CD4-positive, alpha-beta T cell (primary cell): ENCODE measurements around the gene HP. TPM values are rescaled to one million over a fixed set of nuclear protein-coding genes. Genes with fewer than 3 reads are reported as not detected.

ENCODE experiments used
- ATAC-seq: fragments of 200-7000 bp; cut with Tn5 transposase; one replicate; pipeline ENCODE4 v1.10.0; 2022; ENCODE audit warnings: mild to moderate bottlenecking; ENCODE audit not compliant: poor library complexity
- CTCF ChIA-PET: fragments of 350-600 bp; sonication (Branson Sonifier 250); formaldehyde crosslinking; loops from one replicate; lab custom pipeline; 2021; ENCODE audit warnings: antibody characterized with exemption, inconsistent platforms; lab: Charles Lee
- POLR2A ChIA-PET: fragments of 350-600 bp; sonication (Branson Sonifier 250); formaldehyde crosslinking; loops from one replicate; lab custom pipeline; 2021; ENCODE audit warnings: antibody characterized with exemption, inconsistent platforms; lab: Charles Lee
- DNase-seq, 14 experiments: peaks; one replicate each; pipeline ENCODE4 v3.0.0-alpha.2; 2013 to 2020; ENCODE audit warnings: mixed read lengths in 2 of 14
- H3K27ac ChIP-seq, 2 donors: one replicate each; pipeline versions ENCODE4 v1.5.1 to v1.7.0; 2013; ENCODE audit warnings: low read length in 2 of 2, low read depth in 1 of 2, mild to moderate bottlenecking in 1 of 2
- H3K27me3 ChIP-seq, 2 experiments: 1 replicate in 1 of 2; 2 replicates in 1 of 2; pipeline versions ENCODE4 v1.6.1 to v1.7.0; 2013; ENCODE audit warnings: low read length in 2 of 2, control low read depth in 1 of 2, mild to moderate bottlenecking in 1 of 2, moderate library complexity in 1 of 2; ENCODE audit not compliant: insufficient read depth in 2 of 2, control insufficient read depth in 1 of 2
- H3K36me3 ChIP-seq: one replicate; pipeline ENCODE4 v1.6.1; 2013; ENCODE audit warnings: low read length, control low read depth; ENCODE audit not compliant: insufficient read depth
- H3K4me1 ChIP-seq: one replicate; pipeline ENCODE4 v1.6.1; 2013; ENCODE audit warnings: low read length, control low read depth; ENCODE audit not compliant: insufficient read depth
- H3K4me3 ChIP-seq: one replicate; pipeline ENCODE4 v1.5.1; 2013; ENCODE audit warnings: mild to moderate bottlenecking, low read length, moderate library complexity
- H3K9me3 ChIP-seq, 2 experiments: 1 replicate in 1 of 2; 2 replicates in 1 of 2; pipeline versions ENCODE4 v1.6.1 to v1.7.0; 2013; ENCODE audit warnings: low read length in 2 of 2, mild to moderate bottlenecking in 2 of 2, control low read depth in 1 of 2, moderate library complexity in 1 of 2; ENCODE audit not compliant: control insufficient read depth in 1 of 2, insufficient read depth in 1 of 2
- H3K27ac Mint-ChIP-seq: one replicate; pipeline ENCODE4 v1.8.0; 2020; ENCODE audit warnings: mixed read lengths
- H3K27me3 Mint-ChIP-seq: one replicate; pipeline ENCODE4 v1.8.0; 2021; ENCODE audit warnings: mixed read lengths
- H3K36me3 Mint-ChIP-seq: one replicate; pipeline ENCODE4 v1.8.0; 2021; ENCODE audit warnings: low read depth, mixed read lengths
- H3K4me1 Mint-ChIP-seq: one replicate; pipeline ENCODE4 v1.8.0; 2021; ENCODE audit warnings: low read depth, mixed read lengths
- H3K4me3 Mint-ChIP-seq: one replicate; pipeline ENCODE4 v1.8.0; 2020; ENCODE audit warnings: mild to moderate bottlenecking, mixed read lengths
- H3K9me3 Mint-ChIP-seq: one replicate; pipeline ENCODE4 v1.8.0; 2020; ENCODE audit warnings: mixed read lengths
- CTCF ChIP-seq: fragments of 200-600 bp; IDR thresholded peaks from one replicate; pipeline ENCODE4 v1.8.0; 2022; ENCODE audit warnings: antibody characterized with exemption, mild to moderate bottlenecking
- intact Hi-C, 2 experiments: fragments of 100-400 bp; cut with DNase I in 1 of 2; cut with micrococcal nuclease in 1 of 2; formaldehyde crosslinking; loops; one replicate each; pipeline versions ENCODE4 v1.15.1 to v1.9.0; 2023 to 2025; cut with DNase I, micrococcal nuclease
- total RNA-seq, 174 experiments: library from RNA in 2 of 174; stranded (reverse) in 2 of 174; gene quantifications; one replicate each; pipeline ENCODE4 v1.2.3 and lab custom pipeline; 2021 to 2026

Gene HP
- total RNA-seq, 2 experiments from 2014 or later, result not detected

GRCh38 chr16:72109300-72109699 lies 55.0 kb downstream of the HP start:
- no peak overlapping the region for H3K27ac Mint-ChIP-seq

GRCh38 chr16:72109966-72110530 lies 55.7 kb downstream of the HP start:
- Histone ChIP-seq H3K36me3 (peaks cover 77% of the 10 kb centered on the region), H3K4me1 (no peaks in the 10 kb centered on the region), H3K27me3 (no peaks in the 10 kb centered on the region), H3K27ac (no peak overlapping the region), H3K4me3 (no peak overlapping the region), H3K9me3 (no peaks in the 10 kb centered on the region)
- no peaks in the 10 kb centered on the region for H3K9me3 Mint-ChIP-seq
- no peak for ATAC-seq
- no peaks in the 10 kb centered on the region for H3K27me3 Mint-ChIP-seq
- CTCF ChIA-PET, result no interaction called here
- POLR2A ChIA-PET, result no interaction called here
- TF ChIP-seq CTCF, result no peak
- H3K4me3 Mint-ChIP-seq, result no peak overlapping the region
- no peak for DNase-seq
- H3K36me3 Mint-ChIP-seq, result peaks cover 95% of the 10 kb centered on the region
- intact Hi-C loops, result no loop called here
- no peaks in the 10 kb centered on the region for H3K4me1 Mint-ChIP-seq
- no peak overlapping the region for H3K27ac Mint-ChIP-seq

More at GRCh38 chr16:72109300-72109699, 55.0 kb downstream of the HP start:
- DNase-seq (no peak), ATAC-seq (no peak)
- Histone ChIP-seq H3K4me1 (no peaks in the 10 kb centered on the region), H3K9me3 (no peaks in the 10 kb centered on the region), H3K27me3 (no peaks in the 10 kb centered on the region), H3K4me3 (no peak overlapping the region), H3K27ac (no peak overlapping the region), H3K36me3 (peaks cover 85% of the 10 kb centered on the region)
- intact Hi-C loops, result no loop called here
- Mint-ChIP-seq H3K27me3 (no peaks in the 10 kb centered on the region), H3K36me3 (peaks cover 97% of the 10 kb centered on the region), H3K4me1 (no peaks in the 10 kb centered on the region), H3K4me3 (no peak overlapping the region), H3K9me3 (no peaks in the 10 kb centered on the region)
- POLR2A ChIA-PET, result no interaction called here
- CTCF ChIA-PET, result interaction anchor here (0.8 kb wide), 1 partner anchor 9 kb away, joined by 3 read pairs; no protein-coding TSS in a partner anchor
- no peak for TF ChIP-seq CTCF

Other genes starting within 250 kb of the HP start
- 100 to 1,000 TPM; 171 to 175 TPM for gene AP1G1, start 245.7 kb upstream of the HP start, total RNA-seq
- 10 to 100 TPM; 61.0 to 61.1 TPM for gene ATXN1L, start 208.5 kb upstream of the HP start, total RNA-seq
- gene ZNF821, start 170.3 kb upstream of the HP start, total RNA-seq, result 10 to 100 TPM; 17.3 to 18.3 TPM
- gene IST1, start 159.0 kb upstream of the HP start, total RNA-seq, result 100 to 1,000 TPM; 411 to 412 TPM
- gene PKD1L3, start 54.1 kb upstream of the HP start, total RNA-seq, result not detected
- gene DHODH, start 45.8 kb upstream of the HP start, total RNA-seq, result 1 to 10 TPM; 2.5 to 2.7 TPM
- gene HPR, start 8.7 kb downstream of the HP start, total RNA-seq, result not detected
- gene TXNL4B, start 39.1 kb downstream of the HP start, total RNA-seq, result 10 to 100 TPM; 11.5 to 15.0 TPM
- gene DHX38, start 39.3 kb downstream of the HP start, total RNA-seq, result 100 to 1,000 TPM; 103 to 109 TPM
- gene PMFBP1, start 117.7 kb downstream of the HP start, total RNA-seq, result 1 to 10 TPM; 1.4 to 1.6 TPM